Transverse colon (tissue), 4 donors: ENCODE data around the gene GALNT2. TPM values are rescaled to one million over a fixed set of nuclear protein-coding genes. Genes with fewer than 3 reads are reported as not detected.

Experiments
- DNase-seq: peaks from one replicate; pipeline ENCODE4 v3.0.0-alpha.2; 2019
- H3K27ac ChIP-seq, 4 donors: fragments of 200-600 bp; sonication (generic); 2 replicates each; pipeline ENCODE4 v1.5.1; 2016 to 2018; ENCODE audit warnings: inconsistent platforms in 4 of 4
- H3K27me3 ChIP-seq: fragments of 200-600 bp; sonication (generic); 2 replicates; pipeline ENCODE4 v1.5.1; 2017; ENCODE audit warnings: inconsistent platforms
- H3K36me3 ChIP-seq, 4 donors: fragments of 200-600 bp; sonication (generic); 2 replicates each; pipeline ENCODE4 v1.5.1; 2017 to 2019; ENCODE audit warnings: inconsistent platforms in 4 of 4
- H3K4me1 ChIP-seq, 4 donors: fragments of 200-600 bp; sonication (generic); 2 replicates each; pipeline ENCODE4 v1.5.1; 2017 to 2020; ENCODE audit warnings: inconsistent platforms in 4 of 4
- H3K4me3 ChIP-seq, 4 donors: fragments of 200-600 bp; sonication (generic); 1 replicate in 1 of 4; 2 replicates in 3 of 4; pipeline versions ENCODE4 v1.5.1 to v1.6.1; 2017 to 2019; ENCODE audit warnings: inconsistent platforms in 4 of 4
- H3K9me3 ChIP-seq, 2 donors: fragments of 200-600 bp; sonication (generic); 2 replicates each; pipeline ENCODE4 v1.5.1; 2017 to 2019; ENCODE audit warnings: inconsistent platforms in 2 of 2
- EP300 ChIP-seq: sonication (generic); formaldehyde crosslinking; IDR thresholded peaks from one replicate; pipeline ENCODE4 v1.6.1; 2017; ENCODE audit warnings: antibody characterized with exemption, low read depth
- POLR2A ChIP-seq: fragments of 450-650 bp; IDR thresholded peaks from one replicate; pipeline ENCODE4 v1.6.1; 2016; ENCODE audit warnings: antibody characterized with exemption, mild to moderate bottlenecking, moderate library complexity
- POLR2AphosphoS5 ChIP-seq, 3 donors: sonication (generic); formaldehyde crosslinking; IDR thresholded peaks; one replicate each; pipeline ENCODE4 v1.6.1; 2016; ENCODE audit warnings: antibody characterized with exemption in 3 of 3
- WGBS, 2 donors: methylation state at CpG; one replicate each; pipeline ENCODE4 v1.1.5; 2018; ENCODE audit warnings: low coverage in 1 of 2; 5-methylcytosine and 5-hydroxymethylcytosine counted together
- in situ Hi-C, 4 donors: fragments of 200-750 bp; cut with MboI; loops; one replicate each; pipeline versions ENCODE4 v1.15.0 to v1.15.1; 2017; ENCODE audit warnings: low sequenced_read_pairs in 3 of 4, low pct_ligation_motif_present in 1 of 4, low pct_unique_long_range_greater_than_20kb in 1 of 4
- intact Hi-C: fragments of 100-400 bp; cut with DNase I; formaldehyde crosslinking; loops from one replicate; pipeline ENCODE4 v1.15.1; 2023; ENCODE audit warnings: low total_unique reads
- total RNA-seq, 4 donors: library from RNA; depleted of rRNA; stranded (reverse); fragments of >200 nt; gene quantifications; one replicate each; pipeline ENCODE4 v1.1.0, GENCODE V29; 2016
- TF ChIP-seq, protein P1 (sequence below), 5 experiments: fragments of 200-600 bp in 3 of 5; fragments of 450-650 bp in 2 of 5; sonication (generic) in 3 of 5; IDR thresholded peaks; 1 replicate in 2 of 5; 2 replicates in 3 of 5; pipeline ENCODE4 v1.5.1; 2016 to 2017; ENCODE audit warnings: antibody characterized with exemption in 5 of 5, inconsistent platforms in 3 of 5, mild to moderate bottlenecking in 2 of 5, moderate library complexity in 1 of 5

GALNT2 gene
- total RNA-seq, 4 donors from 2014 or later = 16.5 to 48.8 (median 36.8) TPM

DNA sequence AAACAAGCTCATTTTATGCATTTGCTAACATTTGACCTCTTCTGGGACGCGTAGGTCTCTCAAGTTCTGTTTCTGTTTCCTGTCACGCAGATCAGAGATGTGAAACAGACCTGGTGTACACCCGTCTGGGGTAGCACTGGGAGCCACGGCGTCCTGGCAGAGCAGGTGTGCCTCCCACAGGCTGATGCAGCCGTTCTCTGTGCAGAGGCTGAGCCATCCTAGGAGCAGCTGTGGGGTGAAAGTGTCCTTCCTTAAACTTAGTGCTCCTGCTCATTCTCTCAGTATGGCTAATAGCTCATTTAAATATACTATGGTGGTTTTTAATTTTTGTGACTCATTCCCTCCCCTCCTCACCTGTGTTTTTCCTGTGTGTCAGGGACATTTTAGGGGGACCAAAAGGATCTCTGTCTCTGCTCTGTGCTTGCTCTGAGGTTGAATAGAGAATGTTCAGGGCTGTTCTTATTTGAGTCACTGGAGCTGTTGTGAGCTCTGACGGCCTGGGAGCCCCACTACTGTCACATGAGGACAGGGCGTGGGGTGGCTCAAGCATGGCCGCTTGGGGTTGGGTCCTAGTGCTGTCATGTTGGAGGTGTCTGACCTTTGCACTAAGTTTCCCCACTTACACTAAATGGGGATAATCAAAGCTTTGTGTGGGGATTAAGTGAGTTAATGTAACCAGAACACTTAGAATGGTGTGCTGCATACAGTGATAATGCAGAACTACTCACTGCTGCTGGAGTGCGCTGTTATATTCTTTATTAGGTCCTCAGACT, 43.0 kb downstream of the GALNT2 start:
- intact Hi-C loops (no loop called here), in situ Hi-C loops (no loop called here)
- Histone ChIP-seq H3K4me1 (peaks cover 31 to 48% (median 45%) of the 10 kb centered on the region in 4 donors), H3K36me3 (no peaks in the 10 kb centered on the region), H3K27me3 (no peaks in the 10 kb centered on the region), H3K4me3 (no peak overlapping the region), H3K9me3 (no peaks in the 10 kb centered on the region), H3K27ac (peak overlapping the region in 3 of 4 donors; percentile 11 to 60 (median 43))
- WGBS, 2 donors = 33% methylated on average over 7 to 11 of the region's 11 CpGs
- peak; percentile 74 for DNase-seq
- no peak for TF ChIP-seq EP300
- TF ChIP-seq, protein P1, sequence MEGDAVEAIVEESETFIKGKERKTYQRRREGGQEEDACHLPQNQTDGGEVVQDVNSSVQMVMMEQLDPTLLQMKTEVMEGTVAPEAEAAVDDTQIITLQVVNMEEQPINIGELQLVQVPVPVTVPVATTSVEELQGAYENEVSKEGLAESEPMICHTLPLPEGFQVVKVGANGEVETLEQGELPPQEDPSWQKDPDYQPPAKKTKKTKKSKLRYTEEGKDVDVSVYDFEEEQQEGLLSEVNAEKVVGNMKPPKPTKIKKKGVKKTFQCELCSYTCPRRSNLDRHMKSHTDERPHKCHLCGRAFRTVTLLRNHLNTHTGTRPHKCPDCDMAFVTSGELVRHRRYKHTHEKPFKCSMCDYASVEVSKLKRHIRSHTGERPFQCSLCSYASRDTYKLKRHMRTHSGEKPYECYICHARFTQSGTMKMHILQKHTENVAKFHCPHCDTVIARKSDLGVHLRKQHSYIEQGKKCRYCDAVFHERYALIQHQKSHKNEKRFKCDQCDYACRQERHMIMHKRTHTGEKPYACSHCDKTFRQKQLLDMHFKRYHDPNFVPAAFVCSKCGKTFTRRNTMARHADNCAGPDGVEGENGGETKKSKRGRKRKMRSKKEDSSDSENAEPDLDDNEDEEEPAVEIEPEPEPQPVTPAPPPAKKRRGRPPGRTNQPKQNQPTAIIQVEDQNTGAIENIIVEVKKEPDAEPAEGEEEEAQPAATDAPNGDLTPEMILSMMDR (IDR thresholded peaks at IDR 0.05) = no peak
- TF ChIP-seq POLR2AphosphoS5 (IDR thresholded peaks at IDR 0.05) = peak in 2 of 3 donors; percentile 39 to 63
- no peak for TF ChIP-seq POLR2A

DNA sequence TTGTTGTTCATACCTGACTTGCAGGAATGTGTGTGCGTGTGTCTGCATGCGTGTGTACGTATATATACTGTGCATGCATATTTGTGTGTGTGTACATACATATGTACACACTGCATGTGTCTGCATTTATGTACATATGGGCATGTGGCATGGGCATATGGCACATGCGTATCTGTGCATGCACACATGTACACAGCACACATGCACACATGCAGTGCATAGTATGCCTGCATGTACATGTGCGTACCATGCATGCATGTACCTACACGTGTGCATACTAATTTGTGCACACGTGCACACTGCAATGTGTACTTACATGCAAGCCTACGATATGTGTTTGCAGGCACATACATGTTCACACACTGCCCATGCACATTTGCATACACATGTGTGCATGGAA, 43.9 kb downstream of the GALNT2 start:
- intact Hi-C loops = no loop called here
- whole genome bisulfite sequencing, 2 donors = 90 to 94% methylated on average over 2 to 8 of the region's 8 CpGs
- peaks cover 22 to 39% (median 36%) of the 10 kb centered on the region in 4 donors for H3K4me1 ChIP-seq
- DNase-seq = no peak
- H3K9me3 ChIP-seq = no peaks in the 10 kb centered on the region
- H3K36me3 ChIP-seq = no peaks in the 10 kb centered on the region
- TF ChIP-seq, protein P1 (IDR thresholded peaks at IDR 0.05) = no peak
- no peak for TF ChIP-seq POLR2AphosphoS5 (IDR thresholded peaks at IDR 0.05)
- TF ChIP-seq POLR2A = no peak
- no peak for TF ChIP-seq EP300
- no peaks in the 10 kb centered on the region for H3K27me3 ChIP-seq
- no peak overlapping the region for H3K4me3 ChIP-seq
- H3K27ac ChIP-seq = peak overlapping the region in 2 of 4 donors; percentile 2 to 60
- in situ Hi-C loops = no loop called here

DNA sequence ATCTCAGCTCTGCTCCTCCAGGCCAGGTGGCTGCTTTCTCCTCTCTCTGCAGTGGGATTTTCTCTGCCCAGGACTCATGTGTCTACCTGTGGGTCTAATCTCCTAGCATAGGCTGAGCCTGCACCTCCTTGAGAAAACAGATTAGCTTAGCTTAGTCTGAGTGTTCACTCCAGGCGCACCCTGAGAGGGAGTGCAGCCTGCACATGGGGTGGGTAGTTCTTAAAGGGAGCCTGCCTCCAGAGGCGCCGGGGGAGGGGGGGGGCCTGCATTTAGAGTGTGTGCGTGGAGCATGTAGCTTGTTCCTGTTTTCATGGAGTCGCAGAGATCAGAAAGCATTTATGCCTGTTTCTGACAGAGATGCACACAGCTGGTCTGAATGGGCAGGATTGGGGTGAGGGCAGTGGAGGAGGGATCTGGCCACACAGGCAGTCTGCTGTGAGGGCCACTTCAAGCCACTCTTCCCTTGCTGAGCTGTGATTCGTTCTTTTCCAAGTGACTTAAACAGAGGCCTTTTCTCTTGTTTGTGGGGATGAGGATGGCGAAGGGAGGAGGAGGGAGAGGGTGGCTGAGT, 45.2 kb downstream of the GALNT2 start:
- no peak overlapping the region for H3K4me3 ChIP-seq
- H3K36me3 ChIP-seq = no peaks in the 10 kb centered on the region
- H3K27me3 ChIP-seq = no peaks in the 10 kb centered on the region
- intact Hi-C loops (no loop called here), in situ Hi-C loops (no loop called here)
- TF ChIP-seq POLR2A (no peak), POLR2AphosphoS5 (IDR thresholded peaks at IDR 0.05) (no peak), EP300 (no peak)
- TF ChIP-seq, protein P1 (IDR thresholded peaks at IDR 0.05) = no peak
- H3K4me1 ChIP-seq = peaks cover 16 to 32% (median 28%) of the 10 kb centered on the region in 4 donors
- H3K9me3 ChIP-seq = no peaks in the 10 kb centered on the region
- no peak for DNase-seq
- WGBS, 2 donors = 75% methylated on average over 7 of the region's 7 CpGs; no CpG with 5 or more reads in 1 of the 2 donors
- peak overlapping the region in 3 of 4 donors; percentile 34 to 66 (median 54) for H3K27ac ChIP-seq

DNA sequence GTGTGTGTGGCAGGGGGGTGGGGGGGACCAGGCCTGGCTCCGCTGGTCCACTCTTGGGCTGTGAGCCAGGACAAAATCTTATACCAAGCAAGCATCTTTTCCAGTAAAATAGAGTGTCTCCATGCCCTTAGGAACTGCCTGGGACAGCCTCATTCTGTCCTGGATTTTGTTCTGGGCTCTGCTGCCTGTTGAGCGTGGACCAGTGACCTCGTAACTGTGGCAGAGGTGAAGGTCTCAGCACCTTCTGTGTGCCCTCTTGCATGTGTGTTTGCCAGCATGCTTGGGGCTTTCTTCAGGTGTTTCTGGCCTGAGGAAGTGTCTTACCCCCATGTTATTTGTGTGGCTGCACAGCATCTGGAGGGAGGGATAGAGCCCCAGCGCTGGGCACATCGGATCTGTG, 45.7 kb downstream of the GALNT2 start:
- no peak for TF ChIP-seq POLR2AphosphoS5 (IDR thresholded peaks at IDR 0.05)
- no peak for TF ChIP-seq EP300
- TF ChIP-seq, protein P1 (IDR thresholded peaks at IDR 0.05) = no peak
- no peak for TF ChIP-seq POLR2A
- Histone ChIP-seq H3K36me3 (no peaks in the 10 kb centered on the region), H3K27me3 (no peaks in the 10 kb centered on the region), H3K9me3 (no peaks in the 10 kb centered on the region), H3K4me3 (no peak overlapping the region), H3K27ac (peak overlapping the region; percentile 34 to 66 (median 53)), H3K4me1 (peaks cover 16 to 32% (median 28%) of the 10 kb centered on the region in 4 donors)
- WGBS, 2 donors = 84% methylated on average over 5 of the region's 5 CpGs; no CpG with 5 or more reads in 1 of the 2 donors
- in situ Hi-C loops = no loop called here
- intact Hi-C loops = no loop called here
- no peak for DNase-seq
